Vagina (tissue), 2 donors: Measurements from ENCODE around the gene OR10AD1. TPM values are rescaled to one million over a fixed set of nuclear protein-coding genes. Genes with fewer than 3 reads are reported as not detected.
A peak's percentile ranks its signal among the peaks of the same experiment; 100 is the strongest.

ENCODE experiments used
- DNase-seq, 2 donors: peaks; one replicate each; pipeline ENCODE4 v3.0.0-alpha.2; 2017; ENCODE audit errors: extremely low spot score in 2 of 2
- H3K27ac ChIP-seq: fragments of 200-600 bp; sonication (generic); one replicate; pipeline ENCODE4 v1.5.1; 2019
- H3K27me3 ChIP-seq: fragments of 200-600 bp; sonication (generic); one replicate; pipeline ENCODE4 v1.5.1; 2019
- H3K36me3 ChIP-seq, 2 donors: fragments of 200-600 bp; sonication (generic); one replicate each; pipeline ENCODE4 v1.5.1; 2017 to 2019
- H3K4me1 ChIP-seq: fragments of 200-600 bp; sonication (generic); one replicate; pipeline ENCODE4 v1.5.1; 2019
- H3K4me3 ChIP-seq, 2 donors: fragments of 200-600 bp; sonication (generic); 1 replicate in 1 of 2; 2 replicates in 1 of 2; pipeline ENCODE4 v1.5.1; 2016 to 2019
- H3K9me3 ChIP-seq: fragments of 200-600 bp; sonication (generic); one replicate; pipeline ENCODE4 v1.5.1; 2019
- CTCF ChIP-seq, 3 experiments: fragments of 450-650 bp in 2 of 3; fragments of 200-600 bp in 1 of 3; sonication (generic) in 1 of 3; IDR thresholded peaks; one replicate each; pipeline ENCODE4 v1.5.1; 2017 to 2019; ENCODE audit warnings: antibody characterized with exemption in 3 of 3, mild to moderate bottlenecking in 2 of 3, moderate library complexity in 2 of 3
- POLR2A ChIP-seq, 2 donors: fragments of 450-650 bp; IDR thresholded peaks; one replicate each; pipeline ENCODE4 v1.6.1; 2017; ENCODE audit warnings: antibody characterized with exemption in 2 of 2, mild to moderate bottlenecking in 2 of 2, moderate library complexity in 2 of 2
- POLR2AphosphoS5 ChIP-seq, 2 donors: sonication (generic); formaldehyde crosslinking; IDR thresholded peaks; one replicate each; pipeline ENCODE4 v1.9.0; 2017; ENCODE audit warnings: antibody characterized with exemption in 2 of 2, mild to moderate bottlenecking in 2 of 2, low read depth in 1 of 2; ENCODE audit not compliant: insufficient read depth in 1 of 2
- intact Hi-C: fragments of 100-400 bp; cut with DNase I; formaldehyde crosslinking; loops from one replicate; pipeline ENCODE4 v1.15.1; 2023
- total RNA-seq: library from RNA; depleted of rRNA; stranded (reverse); fragments of >200 nt; gene quantifications from one replicate; pipeline ENCODE4 v1.2.3, GENCODE V29; 2016

The OR10AD1 gene
- total RNA-seq, 1 donor from 2014 or later, result not detected

DNA sequence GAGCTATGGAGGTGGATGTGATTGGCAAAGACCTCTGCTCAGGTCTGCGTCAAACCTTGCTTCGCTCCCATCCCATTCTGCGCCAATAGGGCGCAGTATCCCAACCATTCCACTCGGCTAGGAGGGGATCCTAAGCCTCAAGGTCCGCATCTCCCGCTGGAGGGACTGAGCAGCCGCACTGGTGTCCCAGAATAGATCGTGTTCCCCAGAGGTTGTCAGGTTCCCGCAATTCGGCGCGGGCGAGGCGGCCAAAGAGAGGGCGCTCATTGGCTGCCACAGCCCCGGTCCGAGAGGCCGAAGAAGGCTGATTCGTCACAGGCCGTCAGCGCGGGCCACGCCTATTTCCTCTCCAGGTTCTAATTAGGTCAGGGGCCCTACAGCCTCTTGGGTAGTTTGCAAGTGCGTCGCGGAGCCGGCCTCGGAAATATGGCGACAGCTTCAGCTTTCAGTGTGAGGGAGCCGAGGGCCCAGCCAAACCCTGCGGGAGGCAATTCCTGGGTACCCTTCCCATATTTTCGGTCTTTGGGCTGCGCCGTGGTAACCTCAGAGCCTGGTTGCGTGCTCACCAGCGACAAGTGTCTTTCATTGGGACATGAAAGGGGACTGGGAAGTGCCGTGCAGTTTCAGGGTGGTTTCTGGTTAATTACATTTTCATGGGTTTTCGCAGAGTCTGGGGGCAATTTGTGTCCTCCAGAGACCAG is 5.0 kb downstream of the OR10AD1 start:
- intact Hi-C loops, result no loop called here

DNA sequence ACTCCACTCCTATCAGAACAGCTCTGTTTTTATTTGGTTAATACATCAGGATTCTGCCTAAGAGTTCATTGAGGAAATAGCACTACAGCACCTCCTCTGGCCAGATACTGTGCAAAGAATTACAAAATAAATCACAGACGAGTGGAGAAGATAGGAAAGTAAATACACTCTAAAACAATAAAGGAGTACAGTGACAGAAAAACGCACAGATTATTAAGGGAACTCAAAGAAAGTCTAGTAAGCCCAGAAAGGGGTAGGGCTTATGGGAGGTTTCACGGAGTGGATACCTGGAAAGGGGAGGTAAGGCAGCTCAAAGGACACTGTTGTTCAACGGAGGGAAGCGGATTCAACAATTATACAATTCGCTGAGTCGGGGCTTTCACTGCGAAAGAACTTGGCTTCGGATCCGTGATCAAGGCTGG is 5.5 kb downstream of the OR10AD1 start:
- intact Hi-C loops, result no loop called here

More for the DNA sequence above, 5.0 kb downstream of the OR10AD1 start:
- peak overlapping the region; percentile 63 to 71 for H3K4me3 ChIP-seq
- H3K4me1 ChIP-seq, result peaks cover 35% of the 10 kb centered on the region
- H3K9me3 ChIP-seq, result no peaks in the 10 kb centered on the region
- H3K27me3 ChIP-seq, result no peaks in the 10 kb centered on the region
- H3K27ac ChIP-seq, result peak overlapping the region; percentile 94
- H3K36me3 ChIP-seq, result no peaks in the 10 kb centered on the region
- peak in 1 of 2 donors; percentile 99 for DNase-seq
- TF ChIP-seq POLR2A (IDR thresholded peaks at IDR 0.05) (peak; percentile 67 to 93), CTCF (IDR thresholded peaks at IDR 0.05) (peak in 1 of 3 experiments; percentile 16), POLR2AphosphoS5 (IDR thresholded peaks at IDR 0.05; ENCODE audit: insufficient read depth in 1 of 2, low read depth in 1 of 2) (peak; percentile 89 to 99)

DNA sequence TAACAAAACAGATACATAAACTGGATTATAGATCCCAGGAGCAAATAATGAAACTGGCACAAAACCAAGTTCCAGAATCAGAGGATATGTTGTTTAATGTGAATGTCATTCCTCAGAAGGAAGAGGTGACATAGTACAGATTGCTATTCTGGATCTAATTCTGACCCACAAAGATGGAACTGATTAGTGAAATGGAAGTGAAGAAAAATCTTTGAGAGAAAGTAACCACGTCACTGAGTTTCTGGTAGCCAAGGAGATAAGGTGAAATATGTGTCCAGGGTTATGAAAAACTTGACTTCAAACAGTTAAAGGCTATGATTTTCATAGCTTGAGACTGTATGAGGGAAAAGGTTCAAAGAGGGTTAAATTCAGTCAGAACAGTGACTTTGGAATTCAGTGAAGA is 8.3 kb downstream of the OR10AD1 start:
- TF ChIP-seq POLR2A (IDR thresholded peaks at IDR 0.05), result no peak
- TF ChIP-seq CTCF (IDR thresholded peaks at IDR 0.05), result no peak
- no peak for TF ChIP-seq POLR2AphosphoS5 (IDR thresholded peaks at IDR 0.05; ENCODE audit: insufficient read depth in 1 of 2, low read depth in 1 of 2)
- no peaks in the 10 kb centered on the region for H3K36me3 ChIP-seq
- H3K4me3 ChIP-seq, result no peak overlapping the region
- H3K27me3 ChIP-seq, result no peaks in the 10 kb centered on the region
- DNase-seq, result no peak
- intact Hi-C loops, result no loop called here
- H3K4me1 ChIP-seq, result peaks cover 21% of the 10 kb centered on the region
- no peak overlapping the region for H3K27ac ChIP-seq
- H3K9me3 ChIP-seq, result no peaks in the 10 kb centered on the region

More for the DNA sequence above, 5.5 kb downstream of the OR10AD1 start:
- no peaks in the 10 kb centered on the region for H3K9me3 ChIP-seq
- peak overlapping the region; percentile 63 to 71 for H3K4me3 ChIP-seq
- H3K4me1 ChIP-seq, result peaks cover 35% of the 10 kb centered on the region
- H3K27me3 ChIP-seq, result no peaks in the 10 kb centered on the region
- no peak for DNase-seq
- TF ChIP-seq POLR2AphosphoS5 (IDR thresholded peaks at IDR 0.05; ENCODE audit: insufficient read depth in 1 of 2, low read depth in 1 of 2) (no peak), CTCF (IDR thresholded peaks at IDR 0.05) (peak in 2 of 3 experiments; percentile 33 to 34)
- no peaks in the 10 kb centered on the region for H3K36me3 ChIP-seq
- peak overlapping the region; percentile 94 for H3K27ac ChIP-seq

GRCh38 chr12:48193623-48194022 is 9.5 kb downstream of the OR10AD1 start:
- no peak overlapping the region for H3K27ac ChIP-seq
- intact Hi-C loops, result no loop called here

More at GRCh38 chr12:48193623-48194022, 9.5 kb downstream of the OR10AD1 start:
- no peak for DNase-seq
- H3K36me3 ChIP-seq, result no peaks in the 10 kb centered on the region
- peaks cover 10% of the 10 kb centered on the region for H3K4me1 ChIP-seq
- no peaks in the 10 kb centered on the region for H3K27me3 ChIP-seq
- H3K9me3 ChIP-seq, result no peaks in the 10 kb centered on the region
- TF ChIP-seq POLR2AphosphoS5 (IDR thresholded peaks at IDR 0.05; ENCODE audit: insufficient read depth in 1 of 2, low read depth in 1 of 2) (no peak), POLR2A (IDR thresholded peaks at IDR 0.05) (no peak), CTCF (IDR thresholded peaks at IDR 0.05) (no peak)
- no peak overlapping the region for H3K4me3 ChIP-seq
